Nephron (organoid): ENCODE measurements around the gene BMPR1A.

Experiments
- H3K27ac Mint-ChIP-seq, 3 experiments: 2 replicates each; pipeline ENCODE4 v1.8.0; 2020; ENCODE audit warnings: mixed read lengths in 3 of 3, mild to moderate bottlenecking in 2 of 3, moderate library complexity in 1 of 3
- H3K27me3 Mint-ChIP-seq: 2 replicates; pipeline ENCODE4 v1.8.0; 2021; ENCODE audit warnings: low read depth, mild to moderate bottlenecking, moderate library complexity, mixed read lengths
- H3K36me3 Mint-ChIP-seq: 2 replicates; pipeline ENCODE4 v1.8.0; 2020; ENCODE audit warnings: low read depth, mixed read lengths
- H3K4me1 Mint-ChIP-seq: 2 replicates; pipeline ENCODE4 v1.8.0; 2020; ENCODE audit warnings: mixed read lengths
- H3K4me3 Mint-ChIP-seq, 3 experiments: 2 replicates each; pipeline ENCODE4 v1.8.0; 2020; ENCODE audit warnings: mild to moderate bottlenecking in 3 of 3, mixed read lengths in 3 of 3, moderate library complexity in 2 of 3
- H3K9me3 Mint-ChIP-seq: 2 replicates; pipeline ENCODE4 v1.8.0; 2020; ENCODE audit warnings: mixed read lengths
- CTCF ChIP-seq, 3 experiments: fragments of 200-600 bp; sonication (generic); IDR thresholded peaks; one replicate each; pipeline ENCODE4 v1.5.0; 2021; ENCODE audit warnings: antibody characterized with exemption in 3 of 3; ENCODE audit not compliant: unreplicated experiment in 3 of 3

Gene BMPR1A

GRCh38 chr10:86968994-86969355 is 212.6 kb downstream of the BMPR1A start:
- peak overlapping the region in 1 of 3 experiments; percentile 91 for H3K27ac Mint-ChIP-seq
- H3K4me3 Mint-ChIP-seq = peak overlapping the region in 2 of 3 experiments; percentile 91 to 94
- peaks cover 49% of the 10 kb centered on the region for H3K4me1 Mint-ChIP-seq
- TF ChIP-seq CTCF (IDR thresholded peaks at IDR 0.05; ENCODE audit: unreplicated experiment in 3 of 3) = no peak
- no peaks in the 10 kb centered on the region for H3K36me3 Mint-ChIP-seq
- no peaks in the 10 kb centered on the region for H3K9me3 Mint-ChIP-seq
- peaks cover 13% of the 10 kb centered on the region for H3K27me3 Mint-ChIP-seq

DNA sequence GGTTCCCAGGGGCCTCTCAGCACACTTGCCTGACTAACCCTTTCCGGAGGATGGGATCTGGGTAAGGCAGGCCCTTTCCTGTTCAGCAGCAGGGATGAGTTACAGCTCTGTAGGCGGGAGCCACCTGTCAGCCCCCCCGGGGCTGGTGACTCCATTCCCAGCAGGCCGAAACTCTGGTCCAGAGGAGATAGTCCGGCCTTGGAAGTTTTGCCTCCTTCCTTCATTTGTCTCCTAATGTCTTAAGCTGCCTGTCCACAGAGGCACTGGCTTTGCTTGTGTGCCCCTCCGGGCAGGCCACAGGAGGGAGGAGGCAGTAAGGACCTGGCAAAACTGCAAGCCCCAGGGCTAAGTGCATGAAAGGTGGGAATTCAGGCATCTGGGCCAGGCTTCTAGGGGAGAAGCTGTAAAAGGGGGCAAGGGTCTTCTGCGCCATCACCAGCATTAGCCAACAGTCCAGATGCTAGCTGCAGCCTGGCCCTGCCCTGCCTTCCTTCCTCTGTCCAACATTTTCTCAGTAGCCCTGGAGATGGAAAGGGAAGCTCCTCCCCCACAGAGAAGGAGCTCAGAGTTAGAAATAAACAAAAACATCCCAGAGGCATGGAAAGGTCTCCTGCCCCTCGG is 213.1 kb downstream of the BMPR1A start:
- Mint-ChIP-seq H3K4me3 (peak overlapping the region; percentile 86 to 94 (median 91)), H3K4me1 (peaks cover 49% of the 10 kb centered on the region), H3K27me3 (peaks cover 13% of the 10 kb centered on the region), H3K9me3 (no peaks in the 10 kb centered on the region), H3K36me3 (no peaks in the 10 kb centered on the region), H3K27ac (peak overlapping the region in 2 of 3 experiments; percentile 26 to 91)
- TF ChIP-seq CTCF (IDR thresholded peaks at IDR 0.05; ENCODE audit: unreplicated experiment in 3 of 3) = no peak

- H3K9me3 Mint-ChIP-seq = no peaks in the 10 kb centered on the region
Measured at GRCh38 chr10:86970162-86970981, 214.0 kb downstream of the BMPR1A start.

DNA sequence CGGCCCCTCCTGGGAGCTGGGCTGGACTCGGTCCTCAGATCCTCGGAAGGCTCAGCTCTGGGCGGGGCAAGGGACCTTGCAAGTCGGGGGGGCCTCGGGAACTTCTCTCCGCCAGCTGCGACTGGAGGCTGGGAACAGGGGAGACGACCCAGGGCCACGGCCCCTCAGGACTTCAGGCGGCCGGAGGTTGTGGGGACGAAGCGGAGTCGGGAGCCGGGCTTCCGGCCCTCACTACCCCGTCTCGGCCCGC is 214.5 kb downstream of the BMPR1A start:
- Mint-ChIP-seq H3K36me3 (no peaks in the 10 kb centered on the region), H3K27me3 (peaks cover 13% of the 10 kb centered on the region), H3K4me1 (peaks cover 39% of the 10 kb centered on the region), H3K4me3 (peak overlapping the region; percentile 86 to 94 (median 91)), H3K27ac (peak overlapping the region; percentile 80 to 95 (median 91)), H3K9me3 (no peaks in the 10 kb centered on the region)
- no peak for TF ChIP-seq CTCF (IDR thresholded peaks at IDR 0.05; ENCODE audit: unreplicated experiment in 3 of 3)

More at GRCh38 chr10:86970162-86970981, 214.0 kb downstream of the BMPR1A start:
- peak overlapping the region; percentile 80 to 95 (median 91) for H3K27ac Mint-ChIP-seq
- no peaks in the 10 kb centered on the region for H3K36me3 Mint-ChIP-seq
- peaks cover 13% of the 10 kb centered on the region for H3K27me3 Mint-ChIP-seq
- H3K4me1 Mint-ChIP-seq = peaks cover 44% of the 10 kb centered on the region
- peak overlapping the region; percentile 86 to 94 (median 91) for H3K4me3 Mint-ChIP-seq
- TF ChIP-seq CTCF (IDR thresholded peaks at IDR 0.05; ENCODE audit: unreplicated experiment in 3 of 3) = no peak

GRCh38 chr10:86971232-86971991 is 215.0 kb downstream of the BMPR1A start:
- H3K27ac Mint-ChIP-seq = peak overlapping the region; percentile 79 to 89 (median 84)
- H3K9me3 Mint-ChIP-seq = no peaks in the 10 kb centered on the region
- TF ChIP-seq CTCF (IDR thresholded peaks at IDR 0.05; ENCODE audit: unreplicated experiment in 3 of 3) = peak in 1 of 3 experiments; percentile 22
- no peaks in the 10 kb centered on the region for H3K36me3 Mint-ChIP-seq
- H3K4me3 Mint-ChIP-seq = peak overlapping the region; percentile 94 to 97 (median 95)
- peaks cover 12% of the 10 kb centered on the region for H3K27me3 Mint-ChIP-seq
- peaks cover 34% of the 10 kb centered on the region for H3K4me1 Mint-ChIP-seq
